GM18868 (cell line): ENCODE results near the gene MYBPHL.
"Not testable (repeated sequence)": the region's sequence is repeated elsewhere in the genome, so short reads cannot be mapped to it uniquely, and the experiment has no call there.

Experiments
- ATAC-seq: cut with Tn5 transposase; IDR thresholded peaks from one replicate; pipeline ENCODE4 v1.9.1; 2021; ENCODE audit warnings: mild to moderate bottlenecking, moderate library complexity; ENCODE audit not compliant: unreplicated experiment

MYBPHL gene

GRCh38 chr1:109307274-109308021 is 637 bp upstream of the MYBPHL start:
- ATAC-seq, result no peak

GRCh38 chr1:109305991-109306390 is 820 bp downstream of the MYBPHL start:
- ATAC-seq, result not testable (repeated sequence)

- ATAC-seq, result no peak
Observed at GRCh38 chr1:109304226-109304920, 2.4 kb downstream of the MYBPHL start.

GRCh38 chr1:109301874-109302273 is 4.9 kb downstream of the MYBPHL start:
- no peak for ATAC-seq

- ATAC-seq, result no peak
Observed at GRCh38 chr1:109300650-109301151, 6.1 kb downstream of the MYBPHL start.

GRCh38 chr1:109299558-109300343 is 7.1 kb downstream of the MYBPHL start:
- no peak for ATAC-seq

- ATAC-seq, result no peak
Observed at GRCh38 chr1:109298666-109299557, 7.9 kb downstream of the MYBPHL start.

GRCh38 chr1:109296782-109297181 is 10.0 kb downstream of the MYBPHL start:
- ATAC-seq, result no peak

GRCh38 chr1:109295712-109296415 is 10.9 kb downstream of the MYBPHL start:
- no peak for ATAC-seq

- ATAC-seq, result no peak
Observed at GRCh38 chr1:109294481-109294880, 12.3 kb downstream of the MYBPHL start.

GRCh38 chr1:109293026-109293425 is 13.8 kb downstream of the MYBPHL start:
- ATAC-seq, result no peak

GRCh38 chr1:109292364-109292763 is 14.4 kb downstream of the MYBPHL start:
- ATAC-seq, result no peak

GRCh38 chr1:109290998-109291397 is 15.8 kb downstream of the MYBPHL start:
- ATAC-seq, result no peak

GRCh38 chr1:109290137-109290536 is 16.7 kb downstream of the MYBPHL start:
- no peak for ATAC-seq

GRCh38 chr1:109286762-109287161 is 20.0 kb downstream of the MYBPHL start:
- not testable (repeated sequence) for ATAC-seq

- no peak for ATAC-seq
Observed at GRCh38 chr1:109283748-109284600, 22.8 kb downstream of the MYBPHL start.

- ATAC-seq, result peak; percentile 98
Observed at GRCh38 chr1:109282952-109283747, 23.7 kb downstream of the MYBPHL start, which contains the start of gene PSRC1. TSS of gene PSRC1 (minus strand) at chr1:109283145.

- no peak for ATAC-seq
Observed at GRCh38 chr1:109282497-109282951, 24.3 kb downstream of the MYBPHL start.
